Body of pancreas (tissue), 4 donors: ENCODE results near the gene LRRC51. TPM values are rescaled to one million over a fixed set of nuclear protein-coding genes. Genes with fewer than 3 reads are reported as not detected.
"Not testable (repeated sequence)": the region's sequence is repeated elsewhere in the genome, so short reads cannot be mapped to it uniquely, and the experiment has no call there.

Source experiments
- ATAC-seq: fragments of 150-250 bp; one replicate; pipeline ENCODE4 v1.9.1; 2016
- DNase-seq, 4 donors: peaks; one replicate each; pipeline ENCODE4 v3.0.0-alpha.2; 2019
- H3K27ac ChIP-seq, 4 donors: fragments of 200-600 bp; sonication (generic); 1 replicate in 3 of 4; 2 replicates in 1 of 4; pipeline versions ENCODE4 v1.5.1 to v1.6.1; 2016 to 2019; ENCODE audit warnings: mild to moderate bottlenecking in 1 of 4, mixed read lengths in 1 of 4, moderate library complexity in 1 of 4
- H3K27me3 ChIP-seq, 2 donors: fragments of 200-600 bp; sonication (generic); one replicate each; pipeline ENCODE4 v1.6.0; 2016; ENCODE audit warnings: mild to moderate bottlenecking in 1 of 2
- H3K36me3 ChIP-seq, 2 donors: fragments of 200-600 bp; sonication (generic); replicated peaks in 1 of 2; 2 replicates each; pipeline ENCODE4 v1.5.1; 2016; ENCODE audit warnings: low read depth in 2 of 2; ENCODE audit not compliant: insufficient read depth in 1 of 2
- H3K4me1 ChIP-seq: fragments of 200-600 bp; sonication (generic); one replicate; pipeline ENCODE4 v1.6.0; 2016
- H3K4me3 ChIP-seq, 2 donors: fragments of 200-600 bp; sonication (generic); 1 replicate in 1 of 2; 2 replicates in 1 of 2; pipeline ENCODE4 v1.5.1; 2016 to 2019
- H3K9me3 ChIP-seq, 3 donors: fragments of 200-600 bp; sonication (generic); 1 replicate in 2 of 3; 2 replicates in 1 of 3; pipeline ENCODE4 v1.5.1; 2016
- POLR2A ChIP-seq, 3 donors: fragments of 450-650 bp; IDR thresholded peaks; one replicate each; pipeline ENCODE4 v1.6.1; 2016; ENCODE audit warnings: antibody characterized with exemption in 3 of 3, mild to moderate bottlenecking in 2 of 3
- WGBS, 2 donors: methylation state at CpG; one replicate each; pipeline ENCODE4 v1.1.5; 2017; 5-methylcytosine and 5-hydroxymethylcytosine counted together
- intact Hi-C: fragments of 100-400 bp; cut with DNase I; formaldehyde crosslinking; loops from one replicate; pipeline ENCODE4 v1.15.1; 2023
- microRNA-seq, 2 donors: library from miRNA; unstranded; fragments of <30 nt; microRNA quantifications; one replicate each; pipeline ENCODE4, GENCODE V29; 2016; ENCODE audit warnings: borderline number of aligned reads in 2 of 2, borderline replicate concordance in 2 of 2
- small RNA-seq: library from RNA; depleted of rRNA; stranded (forward); fragments of <200 nt; gene quantifications from one replicate; pipeline ENCODE3, GENCODE V24; 2016
- total RNA-seq, 2 donors: library from RNA; depleted of rRNA; stranded (reverse); fragments of >200 nt; gene quantifications; one replicate each; pipeline ENCODE4 v1.1.0, GENCODE V29; 2016
- TF ChIP-seq, protein P1 (sequence below), 7 experiments: fragments of 450-650 bp in 4 of 7; fragments of 200-600 bp in 3 of 7; sonication (generic) in 3 of 7; IDR thresholded peaks; one replicate each; pipeline ENCODE4 v1.5.1; 2016 to 2019; ENCODE audit warnings: antibody characterized with exemption in 7 of 7

The LRRC51 gene
- total RNA-seq, 2 donors from 2014 or later = 2.3 to 9.9 TPM

DNA sequence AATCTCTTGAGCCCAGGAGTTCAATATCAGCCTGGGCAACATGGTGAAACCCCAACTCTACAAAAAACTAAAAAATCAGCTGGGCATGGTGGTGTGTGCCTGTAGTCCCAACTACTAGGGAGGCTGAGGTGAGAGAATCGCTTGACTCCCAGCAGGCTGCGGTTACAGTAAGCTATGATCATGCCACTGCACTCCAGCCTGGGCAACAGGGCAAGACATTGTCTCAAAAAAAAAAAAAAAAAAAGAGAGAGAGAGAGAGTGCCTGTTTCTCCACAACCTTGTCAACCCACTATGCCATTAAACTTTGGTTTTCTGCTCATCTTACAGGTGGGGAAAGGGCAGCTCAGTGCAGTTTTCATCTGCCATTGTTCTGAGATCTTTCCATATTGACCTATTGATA is 60.0 kb downstream of the LRRC51 start:
- Histone ChIP-seq H3K4me3 (no peak overlapping the region), H3K9me3 (no peaks in the 10 kb centered on the region), H3K27ac (no peak overlapping the region), H3K27me3 (no peaks in the 10 kb centered on the region), H3K36me3 (no peaks in the 10 kb centered on the region), H3K4me1 (peaks cover 3% of the 10 kb centered on the region)
- intact Hi-C loops = no loop called here
- 90 to 92% methylated on average over 2 of the region's 2 CpGs for WGBS, 2 donors
- ATAC-seq (no peak), DNase-seq (no peak)
- no peak for TF ChIP-seq POLR2A (IDR thresholded peaks at IDR 0.05)
- TF ChIP-seq, protein P1, sequence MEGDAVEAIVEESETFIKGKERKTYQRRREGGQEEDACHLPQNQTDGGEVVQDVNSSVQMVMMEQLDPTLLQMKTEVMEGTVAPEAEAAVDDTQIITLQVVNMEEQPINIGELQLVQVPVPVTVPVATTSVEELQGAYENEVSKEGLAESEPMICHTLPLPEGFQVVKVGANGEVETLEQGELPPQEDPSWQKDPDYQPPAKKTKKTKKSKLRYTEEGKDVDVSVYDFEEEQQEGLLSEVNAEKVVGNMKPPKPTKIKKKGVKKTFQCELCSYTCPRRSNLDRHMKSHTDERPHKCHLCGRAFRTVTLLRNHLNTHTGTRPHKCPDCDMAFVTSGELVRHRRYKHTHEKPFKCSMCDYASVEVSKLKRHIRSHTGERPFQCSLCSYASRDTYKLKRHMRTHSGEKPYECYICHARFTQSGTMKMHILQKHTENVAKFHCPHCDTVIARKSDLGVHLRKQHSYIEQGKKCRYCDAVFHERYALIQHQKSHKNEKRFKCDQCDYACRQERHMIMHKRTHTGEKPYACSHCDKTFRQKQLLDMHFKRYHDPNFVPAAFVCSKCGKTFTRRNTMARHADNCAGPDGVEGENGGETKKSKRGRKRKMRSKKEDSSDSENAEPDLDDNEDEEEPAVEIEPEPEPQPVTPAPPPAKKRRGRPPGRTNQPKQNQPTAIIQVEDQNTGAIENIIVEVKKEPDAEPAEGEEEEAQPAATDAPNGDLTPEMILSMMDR (IDR thresholded peaks at IDR 0.05) = no peak

DNA sequence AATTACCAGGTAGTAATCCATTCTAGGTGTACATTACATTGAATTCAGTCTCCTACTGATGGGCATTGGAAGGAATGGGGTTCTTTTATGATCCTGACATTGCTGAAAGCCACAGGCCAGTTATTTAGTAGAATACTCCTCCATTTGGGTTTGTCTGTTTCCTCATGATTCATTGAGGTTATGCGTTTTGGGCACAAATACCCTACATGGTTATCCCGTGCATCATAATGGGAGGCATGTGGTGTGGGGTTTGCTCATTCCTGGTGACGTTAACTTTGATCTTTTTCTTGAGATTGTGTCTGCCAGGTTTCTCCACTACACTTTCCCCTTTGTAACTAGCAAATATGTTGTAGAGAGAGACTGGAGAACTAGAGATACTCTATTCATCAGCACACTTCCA is 60.4 kb downstream of the LRRC51 start:
- TF ChIP-seq, protein P1 (IDR thresholded peaks at IDR 0.05) = no peak
- no peak for TF ChIP-seq POLR2A (IDR thresholded peaks at IDR 0.05)
- no peaks in the 10 kb centered on the region for H3K27me3 ChIP-seq
- H3K4me3 ChIP-seq = no peak overlapping the region
- DNase-seq (no peak), ATAC-seq (no peak)
- H3K9me3 ChIP-seq = no peaks in the 10 kb centered on the region
- peaks cover 3% of the 10 kb centered on the region for H3K4me1 ChIP-seq
- intact Hi-C loops = no loop called here
- no peak overlapping the region for H3K27ac ChIP-seq
- H3K36me3 ChIP-seq = no peaks in the 10 kb centered on the region
- 56 to 60% methylated on average over 3 of the region's 3 CpGs for WGBS, 2 donors

DNA sequence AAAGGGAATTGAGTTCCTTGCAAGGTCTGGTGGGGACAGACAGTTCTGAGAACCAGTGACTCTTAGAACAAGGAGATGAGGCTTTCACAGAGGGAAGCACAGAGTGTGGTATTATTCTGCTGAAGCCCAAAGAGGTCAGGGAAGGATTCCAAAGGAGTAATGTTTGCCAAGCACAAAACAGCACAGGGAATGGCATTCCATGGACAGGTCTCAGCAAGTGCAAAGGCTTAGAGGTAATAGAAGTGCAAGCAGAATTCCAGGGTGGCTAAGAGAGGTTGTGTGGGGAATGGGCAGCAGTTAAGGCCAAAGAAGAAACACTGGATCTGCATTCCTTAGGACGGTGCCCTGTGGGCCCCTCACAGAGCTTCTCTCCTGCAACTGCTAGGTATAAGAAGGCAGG is 61.4 kb downstream of the LRRC51 start:
- intact Hi-C loops = not testable (repeated sequence)

DNA sequence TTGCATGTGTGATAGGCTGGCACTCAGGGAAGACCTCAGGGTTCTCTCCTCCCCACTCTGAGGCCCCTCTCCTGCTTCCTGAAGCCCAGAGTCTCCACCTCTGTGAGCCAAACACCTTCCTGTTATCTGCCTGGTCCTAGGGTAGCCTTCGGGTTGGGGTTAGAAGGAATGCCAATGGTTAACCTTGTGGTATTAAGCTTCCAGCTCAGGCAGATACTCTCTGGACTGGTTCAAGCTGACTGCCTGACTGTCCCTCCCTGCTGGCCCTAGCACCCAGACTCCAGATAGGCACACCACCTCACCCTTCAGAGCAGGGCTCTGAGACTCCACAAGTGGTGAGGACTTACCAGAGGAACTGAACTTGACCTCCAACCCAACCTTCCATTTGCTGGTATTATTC is 61.9 kb downstream of the LRRC51 start:
- intact Hi-C loops, H3K27ac ChIP-seq, H3K36me3 ChIP-seq, ATAC-seq, H3K4me1 ChIP-seq, H3K9me3 ChIP-seq, H3K4me3 ChIP-seq, DNase-seq, H3K27me3 ChIP-seq: not testable (repeated sequence)
- WGBS, 2 donors = 83% methylated on average over 1 of the region's 1 CpG; no CpG with 5 or more reads in 1 of the 2 donors

More for the DNA sequence above, 61.4 kb downstream of the LRRC51 start:
- H3K27ac ChIP-seq, H3K36me3 ChIP-seq, DNase-seq, H3K4me1 ChIP-seq, H3K9me3 ChIP-seq, ATAC-seq, H3K27me3 ChIP-seq, H3K4me3 ChIP-seq: not testable (repeated sequence)
- 50% methylated on average over 1 of the region's 1 CpG for WGBS, 2 donors

DNA sequence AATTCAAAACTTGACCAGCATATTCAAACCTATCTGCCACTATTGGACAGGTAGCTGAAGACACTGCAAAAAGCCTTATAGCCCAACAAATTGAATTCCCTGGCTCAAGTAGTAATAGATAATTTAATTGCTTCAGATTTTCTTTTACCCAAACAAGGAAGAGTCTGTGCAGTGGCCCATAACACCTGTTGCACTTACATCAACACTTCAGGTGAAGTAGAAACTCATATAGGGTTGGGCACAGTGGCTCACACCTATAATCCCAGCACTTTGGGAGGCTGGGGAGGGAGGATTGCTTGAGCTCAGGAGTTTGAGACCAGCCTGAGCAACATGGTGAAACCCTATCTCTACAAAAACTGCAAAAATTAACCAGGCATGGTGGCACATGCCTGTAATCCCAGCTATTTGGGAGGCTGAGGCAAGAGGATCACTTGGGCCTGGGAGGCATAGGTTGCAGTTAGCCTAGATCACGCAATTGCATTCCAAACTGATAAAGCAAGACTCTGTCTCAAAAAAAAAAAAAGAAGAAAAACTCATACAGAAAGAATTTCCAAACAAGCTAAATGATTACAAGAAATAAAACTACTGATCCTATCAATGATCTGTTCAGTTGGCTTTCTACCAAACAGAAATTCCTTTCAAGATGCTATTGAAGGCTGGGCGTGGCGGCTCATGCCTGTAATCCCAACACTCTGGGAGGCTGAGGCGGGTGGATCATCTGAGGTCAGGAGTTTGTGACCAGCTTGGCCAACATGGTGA is 64.3 kb downstream of the LRRC51 start:
- TF ChIP-seq POLR2A (IDR thresholded peaks at IDR 0.05) = no peak
- TF ChIP-seq, protein P1 (IDR thresholded peaks at IDR 0.05) = no peak
- no peaks in the 10 kb centered on the region for H3K9me3 ChIP-seq
- WGBS, 2 donors = 73 to 83% methylated on average over 4 of the region's 4 CpGs
- ATAC-seq = no peak
- H3K27ac ChIP-seq = no peak overlapping the region
- intact Hi-C loops = no loop called here
- H3K4me1 ChIP-seq = peaks cover 3% of the 10 kb centered on the region
- no peaks in the 10 kb centered on the region for H3K27me3 ChIP-seq
- H3K4me3 ChIP-seq = no peak overlapping the region
- no peak for DNase-seq
- H3K36me3 ChIP-seq = no peaks in the 10 kb centered on the region

Small RNA genes within 50 kb of the gene (microRNA-seq; reads per million reads assigned to microRNA genes)
- gene MIR3165 = 0 reads per million in 2 donors

Small RNA genes within 50 kb of the gene (small RNA-seq; reads per million reads assigned to genes)
- gene MIR3165 (not detected), gene RNU6-72P (not detected)

Other genes starting within 250 kb of the LRRC51 start
- gene DEFB108B, start 247.7 kb upstream of the LRRC51 start, total RNA-seq = not detected
- not detected for gene DEFB131B, start 202.4 kb upstream of the LRRC51 start, total RNA-seq
- gene XNDC1N, start 152.3 kb upstream of the LRRC51 start, total RNA-seq = 10 to 100 TPM in 1 of 2 donors, 1 to 10 TPM in 1; 7.3 to 14.5 TPM
- gene RNF121, start 151.8 kb upstream of the LRRC51 start, total RNA-seq = 10 to 100 TPM; 17.9 to 24.4 TPM
- gene IL18BP, start 81.9 kb upstream of the LRRC51 start, total RNA-seq = 1 to 10 TPM; 3.1 to 9.6 TPM
- gene NUMA1, start 308 bp upstream of the LRRC51 start, total RNA-seq = 100 to 1,000 TPM; 173 to 191 TPM
- 10 to 100 TPM; 65.6 to 66.9 TPM for gene LAMTOR1, start 22.4 kb downstream of the LRRC51 start, total RNA-seq
- not detected for gene TOMT, start 25.1 kb downstream of the LRRC51 start, total RNA-seq
- 10 to 100 TPM; 14.2 to 22.1 TPM for gene ANAPC15, start 31.8 kb downstream of the LRRC51 start, total RNA-seq
- not detected for gene FOLR3, start 54.9 kb downstream of the LRRC51 start, total RNA-seq
- gene FOLR1, start 111.3 kb downstream of the LRRC51 start, total RNA-seq = 1 to 10 TPM in 1 of 2 donors, under 1 TPM in 1; 0.52 to 3.0 TPM
- gene FOLR2, start 135.9 kb downstream of the LRRC51 start, total RNA-seq = 10 to 100 TPM; 11.4 to 49.1 TPM
- gene INPPL1, start 143.9 kb downstream of the LRRC51 start, total RNA-seq = 10 to 100 TPM; 47.2 to 53.7 TPM
- gene PHOX2A, start 163.3 kb downstream of the LRRC51 start, total RNA-seq = not detected